RWPE1 (cell line): ENCODE data around the gene SKOR1.

ENCODE experiments used
- CTCF ChIA-PET: fragments of 350-600 bp; sonication (Branson Sonifier 250); formaldehyde crosslinking; extraction: SDS; loops from one replicate; lab custom pipeline; 2021; lab: Yijun Ruan, JAX
- POLR2A ChIA-PET: fragments of 400-600 bp; formaldehyde crosslinking; extraction: SDS; loops from one replicate; lab custom pipeline; 2020; ENCODE audit warnings: antibody characterized with exemption; ENCODE audit not compliant: low non-redundant PET; lab: Yijun Ruan, JAX
- DNase-seq: peaks from one replicate; pipeline ENCODE4 v3.0.0; 2012; ENCODE audit warnings: low spot score
- H3K27ac ChIP-seq: fragments of 450-650 bp; 2 replicates; pipeline ENCODE4 v1.5.1; 2017
- CTCF ChIP-seq: fragments of 450-650 bp; conservative IDR thresholded peaks from 2 replicates; pipeline ENCODE4 v1.5.1; 2017; ENCODE audit warnings: low read depth, mild to moderate bottlenecking

The SKOR1 gene

GRCh38 chr15:67862750-67863441, 37.6 kb downstream of the SKOR1 start:
- no peak for DNase-seq
- H3K27ac ChIP-seq, result peak overlapping the region; percentile 37
- TF ChIP-seq CTCF, result no peak
- CTCF ChIA-PET, result interaction anchor here (0.5 to 2.8 kb wide), 14 partner anchors 12 to 507 kb away, joined by 3 to 37 read pairs (median 4); no protein-coding TSS in a partner anchor
- POLR2A ChIA-PET, result no interaction called here

DNA sequence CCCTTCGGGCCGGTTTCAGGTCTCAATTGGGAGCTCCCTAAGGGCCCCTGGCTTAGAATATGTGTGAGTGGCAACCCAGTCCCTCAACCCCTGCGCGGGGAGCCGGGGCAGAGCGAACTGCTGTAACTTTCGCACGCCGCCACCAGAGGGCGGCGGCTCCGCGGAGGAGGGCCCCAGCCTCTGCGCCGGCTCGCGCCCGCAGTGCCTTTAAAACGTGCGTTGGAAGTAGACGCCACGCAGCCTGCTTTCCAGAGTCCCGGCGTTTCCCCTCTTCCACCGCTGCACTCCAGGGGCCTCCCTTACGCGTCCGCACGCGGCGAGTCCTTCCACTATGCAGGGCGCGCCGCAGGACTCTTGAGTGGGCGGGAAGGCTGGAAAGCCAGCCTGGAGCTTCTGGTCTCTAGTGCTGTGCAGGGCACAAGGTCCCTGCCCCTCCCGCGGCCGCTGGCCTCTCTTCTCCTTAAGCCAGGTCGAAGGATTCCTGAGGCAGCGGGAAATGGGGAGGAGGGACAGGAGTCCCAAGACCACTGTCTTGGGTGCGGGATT, 38.2 kb downstream of the SKOR1 start:
- POLR2A ChIA-PET, result no interaction called here
- peak overlapping the region; percentile 37 for H3K27ac ChIP-seq
- peak; percentile 91 for DNase-seq
- CTCF ChIA-PET, result interaction anchor here (0.5 to 2.8 kb wide), 16 partner anchors 11 to 347 kb away, joined by 3 to 37 read pairs (median 4); no protein-coding TSS in a partner anchor
- TF ChIP-seq CTCF, result peak; percentile 98

- H3K27ac ChIP-seq, result no peak overlapping the region
- POLR2A ChIA-PET, result no interaction called here
- TF ChIP-seq CTCF, result no peak
- no peak for DNase-seq
- CTCF ChIA-PET, result no interaction called here
These were observed 40.0 kb downstream of the SKOR1 start for GRCh38 chr15:67865331-67865730.

GRCh38 chr15:67865766-67866165, 40.5 kb downstream of the SKOR1 start:
- no peak for TF ChIP-seq CTCF
- DNase-seq, result no peak
- CTCF ChIA-PET, result no interaction called here
- H3K27ac ChIP-seq, result no peak overlapping the region
- POLR2A ChIA-PET, result no interaction called here

GRCh38 chr15:67869701-67870100, 44.4 kb downstream of the SKOR1 start:
- POLR2A ChIA-PET, result no interaction called here

More at GRCh38 chr15:67869701-67870100, 44.4 kb downstream of the SKOR1 start:
- DNase-seq, result no peak
- no peak overlapping the region for H3K27ac ChIP-seq
- CTCF ChIA-PET, result no interaction called here
- TF ChIP-seq CTCF, result no peak
